ENCODE data around the gene ITGB2.
"Not testable (repeated sequence)": the region's sequence is repeated elsewhere in the genome, so short reads cannot be mapped to it uniquely, and the experiment has no call there.

ITGB2 gene

GRCh38 chr21:44940116-44940631 lies 19.5 kb upstream of the ITGB2 start:
- DNase-seq (ENCODE audit: low spot score) = no peak

- peak; percentile 71 for DNase-seq (ENCODE audit: low spot score)
Observed at GRCh38 chr21:44939532-44940115, 18.9 kb upstream of the ITGB2 start, which contains the start of gene SLX9. TSS of gene SLX9 (plus strand) at chr21:44940029. CDS start at chr21:44940058, 29 bp downstream.

- DNase-seq (ENCODE audit: low spot score) = no peak
Observed at GRCh38 chr21:44938772-44939531, 18.3 kb upstream of the ITGB2 start.

GRCh38 chr21:44935533-44935927 lies 14.8 kb upstream of the ITGB2 start:
- no peak for DNase-seq (ENCODE audit: low spot score)

GRCh38 chr21:44934797-44935532 lies 14.3 kb upstream of the ITGB2 start:
- DNase-seq (ENCODE audit: low spot score) = no peak

- no peak for DNase-seq (ENCODE audit: low spot score)
Observed at GRCh38 chr21:44934276-44934675, 13.6 kb upstream of the ITGB2 start.

- DNase-seq (ENCODE audit: low spot score) = no peak
Observed at GRCh38 chr21:44933918-44934260, 13.2 kb upstream of the ITGB2 start.

GRCh38 chr21:44933199-44933917 lies 12.7 kb upstream of the ITGB2 start:
- no peak for DNase-seq (ENCODE audit: low spot score)

GRCh38 chr21:44932408-44933181 lies 11.9 kb upstream of the ITGB2 start:
- peak; percentile 71 for DNase-seq (ENCODE audit: low spot score)

GRCh38 chr21:44931501-44932407 lies 11.1 kb upstream of the ITGB2 start:
- DNase-seq (ENCODE audit: low spot score) = no peak

GRCh38 chr21:44931137-44931500 lies 10.4 kb upstream of the ITGB2 start:
- peak; percentile 45 for DNase-seq (ENCODE audit: low spot score)

GRCh38 chr21:44930543-44930981 lies 9.9 kb upstream of the ITGB2 start:
- DNase-seq (ENCODE audit: low spot score) = peak; percentile 72

- DNase-seq (ENCODE audit: low spot score) = no peak
Observed at GRCh38 chr21:44929799-44930542, 9.3 kb upstream of the ITGB2 start.

GRCh38 chr21:44929242-44929798 lies 8.6 kb upstream of the ITGB2 start:
- DNase-seq (ENCODE audit: low spot score) = no peak

- DNase-seq (ENCODE audit: low spot score) = not testable (repeated sequence)
Observed at GRCh38 chr21:44928500-44929241, 8.0 kb upstream of the ITGB2 start.

GRCh38 chr21:44927587-44928461 lies 7.1 kb upstream of the ITGB2 start:
- peak; percentile 95 for DNase-seq (ENCODE audit: low spot score)

- no peak for DNase-seq (ENCODE audit: low spot score)
Observed at GRCh38 chr21:44927259-44927586, 6.5 kb upstream of the ITGB2 start.

Data from CD4-positive, alpha-beta T cell treated with Interleukin-6 at 100 ng/mL for 8 hours (primary cell).